OCI-LY7 (cell line): ENCODE data around the gene PPP4R3C. TPM values are rescaled to one million over a fixed set of nuclear protein-coding genes. Genes with fewer than 3 reads are reported as not detected.

Source experiments
- BruUV-seq: library from RNA; stranded (reverse); fragments of 400-500 nt; replicated peaks from 2 replicates; lab custom pipeline; 2021; lab: Mats Ljungman, UMichigan
- CTCF ChIA-PET: fragments of 300-600 bp; sonication (Branson Sonifier 250); formaldehyde crosslinking; loops from one replicate; lab custom pipeline; 2022; ENCODE audit warnings: antibody characterized with exemption; ENCODE audit not compliant: unreplicated experiment; lab: Charles Lee
- POLR2A ChIA-PET: fragments of 300-600 bp; sonication (Branson Sonifier 250); formaldehyde crosslinking; loops from one replicate; lab custom pipeline; 2022; ENCODE audit warnings: antibody characterized with exemption; lab: Charles Lee
- DNase-seq: peaks from one replicate; pipeline ENCODE4 v3.0.0-alpha.2; 2015; ENCODE audit warnings: low spot score
- H2AFZ ChIP-seq: fragments of 200-600 bp; sonication (generic), shearing (Covaris generic); 2 replicates; pipeline ENCODE4 v1.6.1; 2014; ENCODE audit warnings: mild to moderate bottlenecking, antibody characterized with exemption, low read length, moderate library complexity
- H3K27ac ChIP-seq: fragments of 200-600 bp; sonication (generic); 2 replicates; pipeline ENCODE4 v1.5.1; 2014; ENCODE audit warnings: mixed run types, low read depth, mild to moderate bottlenecking, moderate library complexity, low read length, inconsistent platforms; ENCODE audit not compliant: poor library complexity, severe bottlenecking
- H3K36me3 ChIP-seq: fragments of 200-600 bp; sonication (generic); 2 replicates; pipeline ENCODE4 v1.6.1; 2014; ENCODE audit warnings: mild to moderate bottlenecking, antibody characterized with exemption, low read length, moderate library complexity, mixed read lengths; ENCODE audit not compliant: insufficient read depth
- H3K4me1 ChIP-seq: fragments of 200-600 bp; sonication (generic); 2 replicates; pipeline ENCODE4 v1.5.1; 2014; ENCODE audit warnings: mild to moderate bottlenecking, low read length; ENCODE audit not compliant: insufficient read depth, poor library complexity, severe bottlenecking
- H3K4me2 ChIP-seq: fragments of 200-600 bp; sonication (generic); 2 replicates; pipeline ENCODE4 v1.6.1; 2014; ENCODE audit warnings: mild to moderate bottlenecking, low read length
- H3K4me3 ChIP-seq: fragments of 200-600 bp; sonication (generic); 2 replicates; pipeline ENCODE4 v1.5.1; 2014; ENCODE audit warnings: mild to moderate bottlenecking, low read depth, low read length; ENCODE audit not compliant: poor library complexity, severe bottlenecking
- H3K79me2 ChIP-seq: fragments of 200-600 bp; sonication (generic); 2 replicates; pipeline ENCODE4 v1.6.1; 2016; ENCODE audit warnings: low read depth, mild to moderate bottlenecking, low read length, moderate library complexity, mixed read lengths; ENCODE audit not compliant: insufficient read depth
- H3K9me2 ChIP-seq: fragments of 200-600 bp; sonication (generic); 2 replicates; pipeline ENCODE4 v1.6.1; 2016; ENCODE audit warnings: mild to moderate bottlenecking, low read length, mixed read lengths; ENCODE audit not compliant: insufficient read depth
- H3K9me3 ChIP-seq: fragments of 200-600 bp; sonication (generic); 2 replicates; pipeline ENCODE4 v1.6.1; 2014; ENCODE audit warnings: mild to moderate bottlenecking, mixed run types, low read length, mixed read lengths
- H4K20me1 ChIP-seq: fragments of 200-600 bp; sonication (generic); 2 replicates; pipeline ENCODE4 v1.6.1; 2014; ENCODE audit warnings: mild to moderate bottlenecking, antibody characterized with exemption, low read length, moderate library complexity, mixed read lengths; ENCODE audit not compliant: insufficient read depth
- CTCF ChIP-seq: fragments of 200-600 bp; sonication (generic); conservative IDR thresholded peaks from 2 replicates; pipeline ENCODE4 v1.5.1; 2014; ENCODE audit warnings: mild to moderate bottlenecking, antibody characterized with exemption, low read length, moderate library complexity, mixed read lengths
- EZH2phosphoT487 ChIP-seq: fragments of 200-600 bp; sonication (generic); IDR thresholded peaks from 2 replicates; pipeline ENCODE4 v1.6.1; 2018; ENCODE audit warnings: low read depth, borderline replicate concordance, mild to moderate bottlenecking, mixed run types, antibody characterized with exemption, low read length, moderate library complexity, mixed read lengths
- intact Hi-C: fragments of 100-400 bp; cut with micrococcal nuclease; formaldehyde crosslinking; loops from one replicate; pipeline ENCODE4 v1.10.0; 2022; ENCODE audit not compliant: unreplicated experiment
- total RNA-seq, 2 experiments: library from RNA; depleted of rRNA in 1 of 2; stranded (reverse); fragments of >200 nt in 1 of 2; shearing (Covaris generic) in 1 of 2; gene quantifications; 2 replicates each; pipeline ENCODE4 v1.2.3, GENCODE V29; 2014 to 2022

PPP4R3C gene
- total RNA-seq, 2 experiments from 2014 or later, result not detected

GRCh38 chrX:27439771-27440170 is 23.4 kb downstream of the PPP4R3C start:
- H3K27ac ChIP-seq, result no peak overlapping the region
- no peak overlapping the region for H3K4me2 ChIP-seq
- H3K79me2 ChIP-seq, result no peaks in the 10 kb centered on the region
- no peak for TF ChIP-seq EZH2phosphoT487
- no peak for TF ChIP-seq CTCF
- H3K9me2 ChIP-seq, result no peaks in the 10 kb centered on the region
- no peak for DNase-seq
- POLR2A ChIA-PET, result interaction anchor here (0.6 kb wide), 1 partner anchor 722 kb away, joined by 3 read pairs; no protein-coding TSS in a partner anchor
- H4K20me1 ChIP-seq, result no peaks in the 10 kb centered on the region
- H3K36me3 ChIP-seq, result no peaks in the 10 kb centered on the region
- no TSS peak for BruUV-seq
- H3K9me3 ChIP-seq, result no peaks in the 10 kb centered on the region
- no peak overlapping the region for H2AFZ ChIP-seq
- intact Hi-C loops, result no loop called here
- CTCF ChIA-PET, result no interaction called here
- no peaks in the 10 kb centered on the region for H3K4me1 ChIP-seq
- H3K4me3 ChIP-seq, result no peak overlapping the region

- Histone ChIP-seq H3K36me3 (no peaks in the 10 kb centered on the region), H3K27ac (no peak overlapping the region), H3K4me2 (no peak overlapping the region), H3K79me2 (no peaks in the 10 kb centered on the region), H3K9me3 (no peaks in the 10 kb centered on the region), H3K9me2 (no peaks in the 10 kb centered on the region), H2AFZ (no peak overlapping the region), H3K4me1 (no peaks in the 10 kb centered on the region), H4K20me1 (no peaks in the 10 kb centered on the region), H3K4me3 (no peak overlapping the region)
- intact Hi-C loops, result no loop called here
- no peak for TF ChIP-seq CTCF
- TF ChIP-seq EZH2phosphoT487, result no peak
- BruUV-seq, result no TSS peak
- ChIA-PET POLR2A (no interaction called here), CTCF (no interaction called here)
- no peak for DNase-seq
Measured at GRCh38 chrX:27438937-27439336, 24.2 kb downstream of the PPP4R3C start.

- no peak for TF ChIP-seq EZH2phosphoT487
- no peak for TF ChIP-seq CTCF
- ChIA-PET POLR2A (no interaction called here), CTCF (no interaction called here)
- Histone ChIP-seq H2AFZ (no peak overlapping the region), H3K9me3 (no peaks in the 10 kb centered on the region), H3K79me2 (no peaks in the 10 kb centered on the region), H3K36me3 (no peaks in the 10 kb centered on the region), H3K4me2 (no peak overlapping the region), H3K9me2 (no peaks in the 10 kb centered on the region), H3K4me3 (no peak overlapping the region), H4K20me1 (no peaks in the 10 kb centered on the region), H3K4me1 (no peaks in the 10 kb centered on the region), H3K27ac (no peak overlapping the region)
- DNase-seq, result no peak
- intact Hi-C loops, result no loop called here
- BruUV-seq, result no TSS peak
Measured at GRCh38 chrX:27435031-27435430, 28.1 kb downstream of the PPP4R3C start.

Other genes with a start within 250 kb of the PPP4R3C start
- gene DCAF8L2, start 127.0 kb upstream of the PPP4R3C start, total RNA-seq (2014; rRNA removed; shearing (Covaris generic)), result not detected in 2 replicates
- not detected in 2 replicates for gene DCAF8L2, start 127.0 kb upstream of the PPP4R3C start, total RNA-seq (2022)